Suprapubic skin (tissue), 4 donors: ENCODE measurements around the gene STEEP1.

Source experiments
- EP300 ChIP-seq: sonication (generic); formaldehyde crosslinking; IDR thresholded peaks from one replicate; pipeline ENCODE4 v1.6.1; 2017; ENCODE audit warnings: antibody characterized with exemption
- POLR2A ChIP-seq, 2 donors: fragments of 450-650 bp; IDR thresholded peaks; one replicate each; pipeline ENCODE4 v1.6.1; 2017; ENCODE audit warnings: antibody characterized with exemption in 2 of 2, mild to moderate bottlenecking in 2 of 2, moderate library complexity in 2 of 2
- POLR2AphosphoS5 ChIP-seq, 3 donors: sonication (generic); formaldehyde crosslinking; IDR thresholded peaks; one replicate each; pipeline ENCODE4 v1.6.1; 2017; ENCODE audit warnings: antibody characterized with exemption in 3 of 3
- TF ChIP-seq, protein P1 (sequence below), 2 donors: fragments of 200-600 bp in 1 of 2; fragments of 450-650 bp in 1 of 2; sonication (generic) in 1 of 2; IDR thresholded peaks; one replicate each; pipeline ENCODE4 v1.5.1; 2016 to 2019; ENCODE audit warnings: antibody characterized with exemption in 2 of 2, mild to moderate bottlenecking in 1 of 2, moderate library complexity in 1 of 2

DNA sequence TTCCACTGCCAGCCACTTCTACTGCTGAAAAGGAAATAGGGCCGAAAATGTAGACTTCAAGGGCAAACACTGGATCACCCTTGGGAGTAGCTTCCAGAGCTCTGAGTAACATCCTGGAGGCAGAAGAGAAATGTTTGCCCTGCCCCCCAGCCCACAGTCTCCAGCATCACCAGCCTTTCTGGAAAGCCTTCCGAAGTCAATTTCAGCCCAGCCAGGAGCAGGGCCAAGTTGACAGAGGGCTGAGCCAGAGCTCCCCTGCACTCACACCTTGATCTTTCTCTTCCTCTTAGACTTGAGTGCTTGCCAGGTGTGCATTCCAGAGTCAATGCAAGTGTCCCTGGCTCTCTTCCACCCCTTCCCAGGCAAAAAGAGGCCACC is 61.7 kb downstream of the STEEP1 start:
- TF ChIP-seq, protein P1, sequence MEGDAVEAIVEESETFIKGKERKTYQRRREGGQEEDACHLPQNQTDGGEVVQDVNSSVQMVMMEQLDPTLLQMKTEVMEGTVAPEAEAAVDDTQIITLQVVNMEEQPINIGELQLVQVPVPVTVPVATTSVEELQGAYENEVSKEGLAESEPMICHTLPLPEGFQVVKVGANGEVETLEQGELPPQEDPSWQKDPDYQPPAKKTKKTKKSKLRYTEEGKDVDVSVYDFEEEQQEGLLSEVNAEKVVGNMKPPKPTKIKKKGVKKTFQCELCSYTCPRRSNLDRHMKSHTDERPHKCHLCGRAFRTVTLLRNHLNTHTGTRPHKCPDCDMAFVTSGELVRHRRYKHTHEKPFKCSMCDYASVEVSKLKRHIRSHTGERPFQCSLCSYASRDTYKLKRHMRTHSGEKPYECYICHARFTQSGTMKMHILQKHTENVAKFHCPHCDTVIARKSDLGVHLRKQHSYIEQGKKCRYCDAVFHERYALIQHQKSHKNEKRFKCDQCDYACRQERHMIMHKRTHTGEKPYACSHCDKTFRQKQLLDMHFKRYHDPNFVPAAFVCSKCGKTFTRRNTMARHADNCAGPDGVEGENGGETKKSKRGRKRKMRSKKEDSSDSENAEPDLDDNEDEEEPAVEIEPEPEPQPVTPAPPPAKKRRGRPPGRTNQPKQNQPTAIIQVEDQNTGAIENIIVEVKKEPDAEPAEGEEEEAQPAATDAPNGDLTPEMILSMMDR (IDR thresholded peaks at IDR 0.05): no peak
- no peak for TF ChIP-seq POLR2A (IDR thresholded peaks at IDR 0.05)
- TF ChIP-seq EP300: no peak
- TF ChIP-seq POLR2AphosphoS5 (IDR thresholded peaks at IDR 0.05): no peak
